Muscle of leg (tissue), 11 donors: ENCODE measurements around the gene CREG2. TPM values are rescaled to one million over a fixed set of nuclear protein-coding genes. Genes with fewer than 3 reads are reported as not detected.

Experiments used
- DNase-seq: peaks from one replicate; pipeline ENCODE4 v3.0.0; 2013
- H3K27ac ChIP-seq: one replicate; pipeline ENCODE4 v1.5.1; 2013; ENCODE audit warnings: mild to moderate bottlenecking, low read length, control low read depth
- H3K27me3 ChIP-seq: one replicate; pipeline ENCODE4 v1.6.1; 2013; ENCODE audit warnings: low read length; ENCODE audit not compliant: control insufficient read depth, insufficient read depth
- H3K36me3 ChIP-seq: one replicate; pipeline ENCODE4 v1.6.1; 2013; ENCODE audit warnings: low read length; ENCODE audit not compliant: control insufficient read depth, insufficient read depth
- H3K4me1 ChIP-seq: one replicate; pipeline ENCODE4 v1.6.1; 2013; ENCODE audit warnings: low read length; ENCODE audit not compliant: control insufficient read depth, insufficient read depth
- H3K4me3 ChIP-seq: one replicate; pipeline ENCODE4 v1.5.1; 2013; ENCODE audit warnings: low read length, control low read depth
- H3K9me3 ChIP-seq: replicated peaks from 2 replicates; pipeline ENCODE4 v1.6.1; 2013; ENCODE audit warnings: low read depth, low read length; ENCODE audit not compliant: control insufficient read depth
- WGBS: methylation state at CpG from one replicate; pipeline ENCODE4 v1.1.5; 2013; ENCODE audit warnings: missing lambda C conversion rate; ENCODE audit not compliant: insufficient coverage; 5-methylcytosine and 5-hydroxymethylcytosine counted together
- polyA plus RNA-seq, 8 donors: library from polyadenylated mRNA; unstranded; fragments of 120-200 nt; gene quantifications; one replicate each; pipeline versions ENCODE4 v1.2.1 to v1.2.3, GENCODE V29; 2013; ENCODE audit warnings: inconsistent platforms in 1 of 8, low replicate concordance in 1 of 8; ENCODE audit not compliant: insufficient read length in 8 of 8, insufficient read depth in 1 of 8
- total RNA-seq: library from RNA; stranded (reverse); fragments of 120-200 nt; gene quantifications from one replicate; pipeline ENCODE4 v1.2.4, GENCODE V29; 2013

The CREG2 gene
- total and polyA plus RNA-seq, 9 donors: 2.4 to 5.3 (median 3.5) TPM

GRCh38 chr2:101340141-101340551 lies 47.2 kb downstream of the CREG2 start:
- no peak for DNase-seq
- H3K4me1 ChIP-seq: peaks cover 3% of the 10 kb centered on the region
- 82% methylated on average over 1 of the region's 1 CpG for WGBS
- H3K4me3 ChIP-seq: no peak overlapping the region
- H3K9me3 ChIP-seq: no peaks in the 10 kb centered on the region
- no peak overlapping the region for H3K27ac ChIP-seq
- H3K27me3 ChIP-seq: no peaks in the 10 kb centered on the region
- no peaks in the 10 kb centered on the region for H3K36me3 ChIP-seq

GRCh38 chr2:101339266-101339880 lies 47.9 kb downstream of the CREG2 start:
- H3K4me3 ChIP-seq: no peak overlapping the region
- no peak overlapping the region for H3K27ac ChIP-seq
- 60% methylated on average over 1 of the region's 4 CpGs for WGBS
- H3K36me3 ChIP-seq: no peaks in the 10 kb centered on the region
- no peaks in the 10 kb centered on the region for H3K9me3 ChIP-seq
- no peaks in the 10 kb centered on the region for H3K27me3 ChIP-seq
- H3K4me1 ChIP-seq: peaks cover 3% of the 10 kb centered on the region
- DNase-seq: no peak

GRCh38 chr2:101337877-101338276 lies 49.4 kb downstream of the CREG2 start:
- Histone ChIP-seq H3K27ac (no peak overlapping the region), H3K36me3 (no peaks in the 10 kb centered on the region), H3K9me3 (no peaks in the 10 kb centered on the region), H3K4me1 (peaks cover 3% of the 10 kb centered on the region), H3K4me3 (no peak overlapping the region), H3K27me3 (no peaks in the 10 kb centered on the region)
- WGBS: no CpG with 5 or more reads among the region's 2 CpGs
- no peak for DNase-seq

- Histone ChIP-seq H3K36me3 (no peaks in the 10 kb centered on the region), H3K27me3 (no peaks in the 10 kb centered on the region), H3K4me1 (peaks cover 7% of the 10 kb centered on the region), H3K27ac (no peak overlapping the region), H3K9me3 (no peaks in the 10 kb centered on the region), H3K4me3 (no peak overlapping the region)
- WGBS: 53% methylated on average over 2 of the region's 5 CpGs
- no peak for DNase-seq
Observed at GRCh38 chr2:101332885-101333766, 54.2 kb downstream of the CREG2 start.

- peaks cover 7% of the 10 kb centered on the region for H3K4me1 ChIP-seq
- no peaks in the 10 kb centered on the region for H3K27me3 ChIP-seq
- no peaks in the 10 kb centered on the region for H3K9me3 ChIP-seq
- WGBS: 100% methylated on average over 1 of the region's 2 CpGs
- DNase-seq: no peak
- no peaks in the 10 kb centered on the region for H3K36me3 ChIP-seq
- H3K27ac ChIP-seq: no peak overlapping the region
- H3K4me3 ChIP-seq: no peak overlapping the region
Observed at GRCh38 chr2:101331202-101331601, 56.1 kb downstream of the CREG2 start.

- H3K27ac ChIP-seq: no peak overlapping the region
- no peaks in the 10 kb centered on the region for H3K27me3 ChIP-seq
- no peaks in the 10 kb centered on the region for H3K36me3 ChIP-seq
- H3K4me1 ChIP-seq: peaks cover 7% of the 10 kb centered on the region
- 47% methylated on average over 5 of the region's 12 CpGs for WGBS
- H3K9me3 ChIP-seq: no peaks in the 10 kb centered on the region
- H3K4me3 ChIP-seq: no peak overlapping the region
- DNase-seq: peak; percentile 25
Observed at GRCh38 chr2:101330253-101330933, 56.9 kb downstream of the CREG2 start.

GRCh38 chr2:101329026-101329425 lies 58.3 kb downstream of the CREG2 start:
- H3K36me3 ChIP-seq: no peaks in the 10 kb centered on the region
- H3K4me3 ChIP-seq: no peak overlapping the region
- WGBS: no CpG with 5 or more reads among the region's 4 CpGs
- no peaks in the 10 kb centered on the region for H3K27me3 ChIP-seq
- H3K27ac ChIP-seq: no peak overlapping the region
- H3K4me1 ChIP-seq: peaks cover 7% of the 10 kb centered on the region
- no peaks in the 10 kb centered on the region for H3K9me3 ChIP-seq
- DNase-seq: no peak

- Histone ChIP-seq H3K9me3 (no peaks in the 10 kb centered on the region), H3K27me3 (no peaks in the 10 kb centered on the region), H3K4me3 (no peak overlapping the region), H3K36me3 (no peaks in the 10 kb centered on the region), H3K27ac (no peak overlapping the region), H3K4me1 (peaks cover 7% of the 10 kb centered on the region)
- DNase-seq: peak; percentile 77
- WGBS: 21% methylated on average over 3 of the region's 3 CpGs
Observed at GRCh38 chr2:101328474-101329007, 58.8 kb downstream of the CREG2 start.

GRCh38 chr2:101327863-101328394 lies 59.4 kb downstream of the CREG2 start:
- no peak for DNase-seq
- WGBS: 50% methylated on average over 4 of the region's 5 CpGs
- Histone ChIP-seq H3K4me3 (no peak overlapping the region), H3K4me1 (peaks cover 7% of the 10 kb centered on the region), H3K27ac (no peak overlapping the region), H3K9me3 (no peaks in the 10 kb centered on the region), H3K27me3 (no peaks in the 10 kb centered on the region), H3K36me3 (no peaks in the 10 kb centered on the region)

- no peak overlapping the region for H3K4me3 ChIP-seq
- peaks cover 5% of the 10 kb centered on the region for H3K4me1 ChIP-seq
- no peaks in the 10 kb centered on the region for H3K36me3 ChIP-seq
- no peaks in the 10 kb centered on the region for H3K27me3 ChIP-seq
- H3K27ac ChIP-seq: no peak overlapping the region
- no CpG with 5 or more reads among the region's 1 CpG for WGBS
- no peak for DNase-seq
- no peaks in the 10 kb centered on the region for H3K9me3 ChIP-seq
Observed at GRCh38 chr2:101325425-101325824, 61.9 kb downstream of the CREG2 start.
